ENCODE results near the gene EIF3K.

EIF3K gene

GRCh38 chr19:38655148-38655824 lies 36.3 kb downstream of the EIF3K start:
- CTCF ChIA-PET = no interaction called here
- TF ChIP-seq CTCF (IDR thresholded peaks at IDR 0.05; ENCODE audit: control extremely low read depth, extremely low read depth, low read depth, missing control alignments) = no peak
- DNase-seq (ENCODE audit: extremely low spot score) = peak; percentile 48
- POLR2A ChIA-PET = interaction anchor here (0.7 kb wide), 1 partner anchor 218 kb away, joined by 7 read pairs; no protein-coding TSS in a partner anchor

GRCh38 chr19:38656171-38656981 lies 37.4 kb downstream of the EIF3K start:
- CTCF ChIA-PET = interaction anchor here (1.4 to 6.2 kb wide), 3 partner anchors 11 to 297 kb away, joined by 3 to 30 read pairs (median 8); no protein-coding TSS in a partner anchor
- no peak for TF ChIP-seq CTCF (IDR thresholded peaks at IDR 0.05; ENCODE audit: control extremely low read depth, extremely low read depth, low read depth, missing control alignments)
- DNase-seq (ENCODE audit: extremely low spot score) = no peak
- POLR2A ChIA-PET = no interaction called here

- POLR2A ChIA-PET = no interaction called here
- no peak for DNase-seq (ENCODE audit: extremely low spot score)
- TF ChIP-seq CTCF (IDR thresholded peaks at IDR 0.05; ENCODE audit: control extremely low read depth, extremely low read depth, low read depth, missing control alignments) = no peak
- CTCF ChIA-PET = interaction anchor here (1.4 to 6.2 kb wide), 4 partner anchors 9 to 295 kb away, joined by 3 to 30 read pairs (median 6); no protein-coding TSS in a partner anchor
Measured at GRCh38 chr19:38657633-38658222, 38.7 kb downstream of the EIF3K start.

- DNase-seq (ENCODE audit: extremely low spot score) = no peak
- no peak for TF ChIP-seq CTCF (IDR thresholded peaks at IDR 0.05; ENCODE audit: control extremely low read depth, extremely low read depth, low read depth, missing control alignments)
- ChIA-PET POLR2A (no interaction called here), CTCF (interaction anchor here (1.1 to 6.2 kb wide), 3 partner anchors 11 to 111 kb away, joined by 4 to 30 read pairs (median 4); no protein-coding TSS in a partner anchor)
Measured at GRCh38 chr19:38658462-38659306, 39.7 kb downstream of the EIF3K start.

- CTCF ChIA-PET = interaction anchor here (1.2 to 6.2 kb wide), 2 partner anchors 14 to 24 kb away, joined by 3 to 30 read pairs; no protein-coding TSS in a partner anchor
- POLR2A ChIA-PET = no interaction called here
- no peak for TF ChIP-seq CTCF (IDR thresholded peaks at IDR 0.05; ENCODE audit: control extremely low read depth, extremely low read depth, low read depth, missing control alignments)
- DNase-seq (ENCODE audit: extremely low spot score) = no peak
Measured at GRCh38 chr19:38660724-38661123, 41.7 kb downstream of the EIF3K start.

Data from GM10248 (cell line).